Measurements from ENCODE around the gene IARS2.

IARS2 gene

GRCh38 chr1:220182656-220183055, 88.7 kb downstream of the IARS2 start:
- no peak for TF ChIP-seq CTCF (IDR thresholded peaks at IDR 0.05; ENCODE audit: control insufficient read depth, insufficient read depth, low read depth, low read length, missing control alignments)
- DNase-seq (ENCODE audit: low read depth): no peak
- no peak overlapping the region for H3K4me3 ChIP-seq (ENCODE audit: control insufficient read depth, low read depth, low read length)

- DNase-seq (ENCODE audit: low read depth): no peak
- H3K4me3 ChIP-seq (ENCODE audit: control insufficient read depth, low read depth, low read length): no peak overlapping the region
- TF ChIP-seq CTCF (IDR thresholded peaks at IDR 0.05; ENCODE audit: control insufficient read depth, insufficient read depth, low read depth, low read length, missing control alignments): no peak
Measured at GRCh38 chr1:220184506-220184905, 90.6 kb downstream of the IARS2 start.

GRCh38 chr1:220186752-220187151, 92.8 kb downstream of the IARS2 start:
- no peak for TF ChIP-seq CTCF (IDR thresholded peaks at IDR 0.05; ENCODE audit: control insufficient read depth, insufficient read depth, low read depth, low read length, missing control alignments)

GRCh38 chr1:220188538-220188937, 94.6 kb downstream of the IARS2 start:
- no peak for DNase-seq (ENCODE audit: low read depth)
- no peak overlapping the region for H3K4me3 ChIP-seq (ENCODE audit: control insufficient read depth, low read depth, low read length)
- TF ChIP-seq CTCF (IDR thresholded peaks at IDR 0.05; ENCODE audit: control insufficient read depth, insufficient read depth, low read depth, low read length, missing control alignments): no peak

More at GRCh38 chr1:220186752-220187151, 92.8 kb downstream of the IARS2 start:
- DNase-seq (ENCODE audit: low read depth): no peak
- no peak overlapping the region for H3K4me3 ChIP-seq (ENCODE audit: control insufficient read depth, low read depth, low read length)

GRCh38 chr1:220189750-220190347, 95.9 kb downstream of the IARS2 start:
- no peak overlapping the region for H3K4me3 ChIP-seq (ENCODE audit: control insufficient read depth, low read depth, low read length)
- no peak for DNase-seq (ENCODE audit: low read depth)
- TF ChIP-seq CTCF (IDR thresholded peaks at IDR 0.05; ENCODE audit: control insufficient read depth, insufficient read depth, low read depth, low read length, missing control alignments): peak; percentile 45

GRCh38 chr1:220195701-220196100, 101.8 kb downstream of the IARS2 start:
- no peak for DNase-seq (ENCODE audit: low read depth)
- no peak overlapping the region for H3K4me3 ChIP-seq (ENCODE audit: control insufficient read depth, low read depth, low read length)
- no peak for TF ChIP-seq CTCF (IDR thresholded peaks at IDR 0.05; ENCODE audit: control insufficient read depth, insufficient read depth, low read depth, low read length, missing control alignments)

Data from AG09309 (cell line).